Activated naive CD8-positive, alpha-beta T cell (primary cell): ENCODE data around the gene ANKRD13B.

ENCODE experiments used
- H3K27ac Mint-ChIP-seq: one replicate; pipeline ENCODE4 v1.8.0; 2021; ENCODE audit warnings: mixed read lengths
- H3K27me3 Mint-ChIP-seq: one replicate; pipeline ENCODE4 v1.8.0; 2021; ENCODE audit warnings: mixed read lengths
- H3K36me3 Mint-ChIP-seq: one replicate; pipeline ENCODE4 v1.8.0; 2021; ENCODE audit warnings: mixed read lengths
- H3K4me1 Mint-ChIP-seq: one replicate; pipeline ENCODE4 v1.8.0; 2021; ENCODE audit warnings: low read depth, mixed read lengths
- H3K4me3 Mint-ChIP-seq: one replicate; pipeline ENCODE4 v1.8.0; 2021; ENCODE audit warnings: mild to moderate bottlenecking, mixed read lengths
- H3K9me3 Mint-ChIP-seq: one replicate; pipeline ENCODE4 v1.8.0; 2021; ENCODE audit warnings: low read depth, mixed read lengths

ANKRD13B gene

DNA sequence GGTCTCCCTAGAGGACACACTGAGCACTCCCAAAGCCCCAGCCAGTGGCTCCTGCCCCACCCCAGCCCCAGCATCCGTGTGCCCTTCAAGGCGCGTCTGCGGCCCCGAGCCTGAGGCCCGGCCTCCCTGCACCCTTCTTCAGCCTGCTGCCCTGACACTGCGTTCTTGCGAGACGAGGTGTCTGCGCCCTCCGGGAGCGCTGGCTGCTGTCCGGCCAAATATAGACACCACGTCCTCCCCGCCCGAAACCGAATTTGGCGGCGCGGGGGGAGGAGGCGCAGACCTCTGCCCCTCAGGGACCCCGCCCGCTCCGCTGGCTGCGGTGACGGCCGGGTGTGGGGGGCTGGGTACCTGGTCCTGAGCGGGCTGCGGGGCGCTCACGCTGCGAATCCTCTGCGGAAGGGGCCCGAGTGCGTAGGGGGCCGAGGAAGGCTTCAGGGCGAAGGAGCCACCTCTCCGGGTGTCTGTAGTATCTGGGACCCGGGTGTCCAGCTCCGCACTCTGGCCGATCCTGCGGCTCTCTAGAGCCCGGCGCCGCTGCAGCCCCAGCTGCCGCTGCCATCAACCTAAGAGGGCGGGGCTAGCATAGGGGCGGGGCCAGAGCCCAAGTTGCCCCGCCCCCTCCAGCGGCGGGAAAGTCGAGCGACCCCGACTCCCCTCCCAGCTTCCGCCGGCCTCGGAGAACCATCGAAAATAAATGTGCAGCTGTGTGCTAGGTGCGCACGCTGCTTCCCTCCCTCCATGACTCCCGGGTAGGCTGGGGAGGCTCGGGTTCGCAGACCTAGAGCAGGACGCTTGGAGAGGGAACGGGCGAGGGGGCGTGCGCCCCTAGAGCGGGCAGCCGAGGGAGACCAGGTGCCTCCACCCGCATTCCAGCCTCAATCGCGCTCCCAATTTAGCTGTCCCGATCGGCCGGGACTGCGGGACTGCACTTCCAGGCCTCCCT, 29.7 kb downstream of the ANKRD13B start, which contains the start of gene CORO6:
CORO6 (minus strand) TSS at position 576 of the 946 bp plus-strand sequence. CDS start 1,491 bp downstream, outside the sequence.
- Mint-ChIP-seq H3K27ac (peak within 1 kb of the TSS; percentile 92), H3K27me3 (no peaks in the 10 kb centered on the region), H3K4me1 (peaks cover 44% of the 10 kb centered on the region), H3K36me3 (no peaks in the 10 kb centered on the region), H3K9me3 (no peaks in the 10 kb centered on the region), H3K4me3 (peak within 1 kb of the TSS; percentile 82)

DNA sequence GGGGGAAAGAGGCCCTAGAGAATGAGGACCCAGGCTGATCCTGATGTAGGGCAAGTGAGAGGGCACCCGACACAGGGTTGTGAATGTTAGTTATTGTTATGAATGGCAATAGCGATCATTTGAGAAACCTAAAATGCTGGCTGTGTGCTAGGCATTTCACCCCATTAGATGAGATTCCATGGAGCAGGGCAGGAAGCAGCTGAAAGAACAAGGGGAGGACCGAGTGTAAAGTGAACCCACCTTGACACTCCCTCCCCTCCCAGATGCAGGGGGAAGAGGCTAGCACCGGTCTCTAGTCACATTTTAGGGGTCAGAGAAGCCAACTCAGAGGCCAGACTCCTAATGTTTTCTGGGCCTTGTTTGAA, 30.3 kb downstream of the ANKRD13B start:
- Mint-ChIP-seq H3K9me3 (no peaks in the 10 kb centered on the region), H3K27me3 (no peaks in the 10 kb centered on the region), H3K4me3 (peak overlapping the region; percentile 82), H3K36me3 (no peaks in the 10 kb centered on the region), H3K4me1 (peaks cover 46% of the 10 kb centered on the region), H3K27ac (peak overlapping the region; percentile 92)

DNA sequence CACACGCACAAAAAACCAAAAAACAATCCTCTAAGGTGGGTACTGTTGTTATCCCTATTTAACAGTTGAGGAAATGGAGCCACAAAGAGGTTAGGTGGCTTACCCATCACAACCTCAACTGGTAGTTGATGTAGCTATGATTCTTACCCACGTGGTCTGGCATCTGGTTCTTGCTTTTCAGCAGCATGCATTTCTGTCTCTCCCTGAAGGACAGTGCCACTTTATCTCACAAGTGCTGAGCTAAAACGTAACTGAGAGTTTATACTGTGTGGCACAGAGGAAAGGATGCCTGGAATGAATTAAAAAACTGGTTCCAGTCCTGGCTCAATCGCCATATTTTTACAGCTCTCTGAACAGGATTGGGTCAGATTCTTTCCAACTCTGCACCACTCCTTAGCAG, 31.7 kb downstream of the ANKRD13B start:
- Mint-ChIP-seq H3K4me3 (peak overlapping the region; percentile 82), H3K27ac (peak overlapping the region; percentile 92), H3K4me1 (peaks cover 59% of the 10 kb centered on the region), H3K9me3 (no peaks in the 10 kb centered on the region), H3K27me3 (no peaks in the 10 kb centered on the region), H3K36me3 (no peaks in the 10 kb centered on the region)

DNA sequence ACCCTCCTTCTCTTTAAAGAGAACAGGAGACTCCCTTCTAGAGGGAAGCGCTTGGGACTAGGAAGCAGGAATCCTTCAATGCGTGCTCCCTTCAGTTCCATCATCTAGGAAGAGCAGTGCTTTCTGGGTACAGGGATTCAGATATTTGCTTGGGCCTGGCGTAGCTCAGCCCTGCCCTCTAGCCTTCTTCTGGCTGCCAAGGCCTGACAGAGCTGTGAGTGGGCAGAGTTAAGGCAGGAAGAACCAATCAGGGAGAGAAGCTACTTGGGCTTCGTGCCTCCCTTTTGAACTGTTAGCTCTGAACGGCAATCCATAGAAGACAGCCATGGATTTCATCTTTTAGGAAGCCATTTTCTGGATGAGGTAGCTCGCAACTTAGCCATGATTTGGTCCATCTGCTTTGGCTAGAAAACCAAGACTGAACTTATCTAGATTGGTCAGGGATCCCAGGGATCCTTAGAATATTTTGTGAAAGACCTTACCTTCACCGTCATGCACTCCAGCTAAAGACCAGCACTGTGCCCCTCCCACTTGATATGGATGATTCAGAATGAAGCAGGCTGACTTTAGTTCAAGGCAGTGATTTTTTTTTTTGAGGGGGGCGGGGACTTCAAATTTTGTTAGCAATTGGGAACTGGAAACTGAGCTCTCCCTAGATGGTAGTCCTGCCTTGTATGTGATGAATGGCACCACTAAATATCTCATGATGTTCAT, 32.3 kb downstream of the ANKRD13B start:
- Mint-ChIP-seq H3K9me3 (no peaks in the 10 kb centered on the region), H3K4me3 (no peak overlapping the region), H3K27me3 (no peaks in the 10 kb centered on the region), H3K36me3 (no peaks in the 10 kb centered on the region), H3K4me1 (peaks cover 63% of the 10 kb centered on the region), H3K27ac (peak overlapping the region; percentile 92)

DNA sequence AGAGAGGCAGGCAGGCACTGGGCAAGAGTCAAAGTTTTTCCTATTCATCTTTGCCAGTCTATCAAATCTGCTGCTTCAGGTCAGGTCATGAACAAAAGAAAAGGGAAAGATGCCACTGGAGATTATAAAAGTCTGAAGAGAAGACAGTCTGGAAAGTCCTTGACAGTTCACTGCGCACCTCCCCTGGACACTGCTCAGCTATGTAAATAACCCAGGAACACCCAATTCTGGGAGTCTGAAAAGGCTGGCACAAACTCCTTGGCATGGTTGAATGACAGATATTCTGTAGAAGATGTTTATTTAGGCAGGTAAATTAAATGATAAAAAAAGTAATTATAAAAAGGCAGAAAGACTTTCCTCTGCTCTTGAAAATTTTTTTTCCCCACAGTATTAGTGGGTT, 35.0 kb downstream of the ANKRD13B start:
- H3K36me3 Mint-ChIP-seq: no peaks in the 10 kb centered on the region
- peaks cover 58% of the 10 kb centered on the region for H3K4me1 Mint-ChIP-seq
- no peaks in the 10 kb centered on the region for H3K9me3 Mint-ChIP-seq
- peak overlapping the region; percentile 84 for H3K27ac Mint-ChIP-seq
- no peak overlapping the region for H3K4me3 Mint-ChIP-seq
- H3K27me3 Mint-ChIP-seq: no peaks in the 10 kb centered on the region

DNA sequence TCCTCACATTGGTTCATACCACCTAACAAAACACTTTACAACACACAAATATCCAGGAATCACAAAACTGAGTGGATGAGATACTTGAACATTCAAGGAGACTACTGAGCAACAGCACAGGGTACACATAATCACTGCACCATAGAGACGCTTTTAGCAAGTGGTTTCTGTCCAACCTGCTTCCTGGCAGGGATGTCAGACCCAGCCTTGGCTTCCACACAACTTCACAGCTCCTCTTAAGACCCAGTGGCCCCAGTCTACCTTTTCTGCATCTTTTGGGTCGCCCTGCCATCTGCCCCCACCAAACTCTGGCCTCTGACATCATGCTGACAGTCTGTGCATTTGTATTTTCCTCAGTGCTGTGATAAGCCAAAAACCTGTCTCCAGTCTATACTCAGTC, 35.7 kb downstream of the ANKRD13B start:
- H3K4me3 Mint-ChIP-seq: no peak overlapping the region
- no peaks in the 10 kb centered on the region for H3K9me3 Mint-ChIP-seq
- no peaks in the 10 kb centered on the region for H3K27me3 Mint-ChIP-seq
- peaks cover 54% of the 10 kb centered on the region for H3K4me1 Mint-ChIP-seq
- peak overlapping the region; percentile 69 for H3K27ac Mint-ChIP-seq
- no peaks in the 10 kb centered on the region for H3K36me3 Mint-ChIP-seq

DNA sequence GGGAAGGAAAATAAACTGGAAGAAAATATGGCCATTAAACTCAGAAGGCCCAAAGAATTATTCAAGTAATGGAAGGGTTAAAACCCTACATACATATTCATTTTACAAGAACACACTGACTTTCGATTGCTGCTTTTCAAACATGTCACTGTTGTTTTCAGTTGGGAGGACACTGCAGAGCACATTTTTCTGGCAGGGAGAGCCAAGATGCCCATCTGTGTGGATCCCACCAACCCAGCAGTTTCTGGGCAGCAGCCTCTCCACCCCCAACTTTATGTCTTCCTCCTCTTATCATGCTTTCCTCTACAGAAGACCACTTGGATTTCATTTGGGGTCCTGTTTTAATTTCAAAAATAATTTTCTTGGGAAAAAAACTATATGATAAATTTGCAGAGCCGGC, 36.9 kb downstream of the ANKRD13B start:
- peaks cover 47% of the 10 kb centered on the region for H3K4me1 Mint-ChIP-seq
- H3K27ac Mint-ChIP-seq: peak overlapping the region; percentile 69
- no peaks in the 10 kb centered on the region for H3K9me3 Mint-ChIP-seq
- no peak overlapping the region for H3K4me3 Mint-ChIP-seq
- no peaks in the 10 kb centered on the region for H3K36me3 Mint-ChIP-seq
- no peaks in the 10 kb centered on the region for H3K27me3 Mint-ChIP-seq

DNA sequence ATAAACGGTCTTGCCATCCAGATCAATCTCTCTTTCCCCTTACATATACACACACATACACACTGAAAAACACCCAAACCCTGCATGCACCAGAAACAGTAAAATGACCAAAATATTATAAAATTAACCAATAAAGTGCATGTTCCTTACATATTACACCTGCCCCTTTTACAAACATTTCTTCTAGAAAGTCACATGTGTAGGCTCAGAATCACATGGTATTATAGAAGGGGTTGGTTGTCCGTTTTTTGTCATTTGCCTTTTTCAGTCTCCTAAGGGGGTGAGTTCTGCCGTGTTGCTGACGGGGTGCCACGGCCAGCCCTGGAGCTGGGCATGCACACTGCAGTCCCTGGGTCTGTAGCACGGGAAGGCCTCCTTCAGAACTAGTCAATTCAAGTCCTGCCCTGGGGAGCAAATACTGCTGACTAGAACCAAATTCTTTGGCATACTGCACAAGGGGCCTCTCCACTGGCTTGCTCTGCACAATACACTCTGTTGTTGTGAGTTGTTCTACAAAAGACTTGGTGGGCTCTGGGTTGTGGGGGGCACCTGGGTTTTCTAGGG, 37.8 kb downstream of the ANKRD13B start:
- H3K27ac Mint-ChIP-seq: peak overlapping the region; percentile 69
- H3K36me3 Mint-ChIP-seq: no peaks in the 10 kb centered on the region
- no peaks in the 10 kb centered on the region for H3K27me3 Mint-ChIP-seq
- H3K9me3 Mint-ChIP-seq: no peaks in the 10 kb centered on the region
- peaks cover 38% of the 10 kb centered on the region for H3K4me1 Mint-ChIP-seq
- H3K4me3 Mint-ChIP-seq: no peak overlapping the region

DNA sequence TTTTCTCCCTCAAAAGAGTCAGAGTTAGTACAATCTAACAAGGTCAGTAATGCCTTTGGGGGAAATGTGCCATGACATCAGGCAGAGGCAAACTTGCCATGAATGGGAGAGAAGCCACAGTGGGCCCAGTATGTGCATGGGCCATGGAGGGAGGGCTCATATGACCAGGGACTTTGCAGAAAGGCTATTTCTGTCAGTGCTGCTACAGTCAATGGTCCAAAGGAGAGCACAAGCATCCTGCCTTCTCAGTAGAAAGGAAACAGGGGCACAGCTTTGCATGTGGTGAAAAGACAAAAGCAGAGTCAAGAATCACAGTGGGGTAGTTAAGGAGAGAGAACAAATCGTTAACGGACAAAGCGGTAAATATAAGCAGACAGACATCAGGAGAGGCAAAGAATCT, 41.0 kb downstream of the ANKRD13B start:
- Mint-ChIP-seq H3K9me3 (no peaks in the 10 kb centered on the region), H3K27ac (peak overlapping the region; percentile 92), H3K4me1 (peaks cover 21% of the 10 kb centered on the region), H3K4me3 (no peak overlapping the region), H3K27me3 (no peaks in the 10 kb centered on the region), H3K36me3 (peaks cover 3% of the 10 kb centered on the region)

DNA sequence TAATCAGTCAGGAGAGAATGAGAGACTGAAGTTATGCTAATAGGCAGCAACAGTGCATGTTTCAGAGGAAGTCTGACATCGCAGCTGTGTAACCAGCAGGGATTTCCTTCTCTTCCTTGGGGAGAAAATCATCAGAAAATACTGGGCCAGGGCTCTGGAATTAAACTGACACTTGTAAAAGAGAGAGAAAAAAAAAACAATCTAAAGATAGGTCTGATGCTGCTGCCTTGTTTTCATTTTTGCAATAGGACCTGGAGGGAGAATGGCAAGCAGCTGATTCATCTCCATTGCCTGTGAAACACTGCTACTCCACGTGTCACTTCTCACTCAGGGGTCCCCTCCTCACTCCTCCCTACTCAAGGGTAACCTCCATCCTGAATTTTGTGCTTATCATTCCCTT, 47.5 kb downstream of the ANKRD13B start:
- H3K27me3 Mint-ChIP-seq: no peaks in the 10 kb centered on the region
- peak overlapping the region; percentile 92 for H3K27ac Mint-ChIP-seq
- no peak overlapping the region for H3K4me3 Mint-ChIP-seq
- H3K4me1 Mint-ChIP-seq: peaks cover 26% of the 10 kb centered on the region
- peaks cover 10% of the 10 kb centered on the region for H3K36me3 Mint-ChIP-seq
- no peaks in the 10 kb centered on the region for H3K9me3 Mint-ChIP-seq

DNA sequence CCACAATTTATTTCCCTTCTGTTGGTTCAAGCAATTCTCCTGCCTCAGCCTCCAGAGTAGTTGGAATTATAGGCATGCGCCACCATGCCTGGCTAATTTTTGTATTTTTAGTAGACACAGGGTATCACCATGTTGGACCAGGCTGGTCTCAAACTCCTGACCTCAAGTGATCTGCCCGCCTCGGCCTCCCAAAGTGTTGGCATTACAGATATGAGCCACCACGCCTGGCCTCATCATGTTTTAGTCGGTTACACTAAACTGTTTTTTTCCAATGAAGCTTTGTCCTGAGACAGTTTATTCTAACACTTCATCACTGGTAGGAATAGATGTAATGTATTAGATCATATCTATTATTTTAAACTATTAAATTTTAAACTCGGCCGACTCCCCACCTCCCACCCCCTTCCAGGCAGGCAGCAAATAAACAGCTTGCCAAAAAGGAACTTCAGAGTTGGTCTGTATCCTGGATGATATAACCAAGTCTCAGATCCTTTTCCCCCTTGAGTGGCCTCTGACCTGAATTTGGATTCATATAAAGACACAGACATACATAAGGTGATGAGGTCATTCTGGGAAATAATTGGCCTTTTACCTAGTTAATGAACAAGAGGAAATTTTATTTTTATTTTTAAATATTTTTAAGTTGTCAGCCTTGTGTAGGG, 48.2 kb downstream of the ANKRD13B start:
- H3K36me3 Mint-ChIP-seq: peaks cover 10% of the 10 kb centered on the region
- H3K9me3 Mint-ChIP-seq: no peaks in the 10 kb centered on the region
- H3K4me1 Mint-ChIP-seq: peaks cover 28% of the 10 kb centered on the region
- no peak overlapping the region for H3K4me3 Mint-ChIP-seq
- H3K27ac Mint-ChIP-seq: peak overlapping the region; percentile 92
- H3K27me3 Mint-ChIP-seq: no peaks in the 10 kb centered on the region

DNA sequence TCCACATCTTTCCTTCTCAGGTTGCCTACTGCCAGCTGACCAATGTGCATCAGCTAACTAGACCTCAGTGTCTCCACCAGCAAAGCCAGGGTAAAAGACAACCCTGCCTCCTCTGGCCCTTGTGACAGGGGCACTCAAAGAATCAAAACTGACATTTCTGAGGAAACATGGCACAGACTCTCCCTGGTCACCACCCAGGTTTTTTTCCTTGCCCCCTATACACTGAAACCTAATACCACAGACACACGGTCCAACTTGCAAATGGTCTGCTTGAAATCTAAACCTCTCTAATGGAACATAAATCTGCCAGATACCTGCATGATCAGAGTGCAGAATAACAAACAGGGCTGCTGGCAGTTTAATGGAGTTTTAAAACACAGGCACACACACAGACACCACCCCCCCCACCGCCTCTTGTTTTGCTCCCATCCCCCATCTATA, 49.3 kb downstream of the ANKRD13B start:
- no peaks in the 10 kb centered on the region for H3K27me3 Mint-ChIP-seq
- no peaks in the 10 kb centered on the region for H3K9me3 Mint-ChIP-seq
- H3K36me3 Mint-ChIP-seq: peaks cover 7% of the 10 kb centered on the region
- peak overlapping the region; percentile 70 for H3K27ac Mint-ChIP-seq
- peaks cover 28% of the 10 kb centered on the region for H3K4me1 Mint-ChIP-seq
- H3K4me3 Mint-ChIP-seq: no peak overlapping the region

DNA sequence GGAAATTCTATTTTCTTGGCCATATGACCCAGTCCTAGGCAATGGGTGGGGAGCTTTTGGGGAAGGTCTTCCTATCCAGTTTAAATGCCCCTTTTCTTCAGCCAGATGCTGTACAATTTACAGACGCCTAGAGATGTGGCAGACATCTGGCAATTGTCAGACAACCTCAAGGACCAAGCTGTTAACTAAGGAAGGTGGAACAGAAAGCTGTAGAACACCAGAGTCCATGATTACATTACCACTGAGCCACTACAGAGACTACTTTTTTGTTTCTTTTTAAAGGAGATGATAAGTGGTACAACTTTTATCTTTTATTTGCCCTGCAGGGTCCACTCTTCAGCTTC, 50.9 kb downstream of the ANKRD13B start:
- no peaks in the 10 kb centered on the region for H3K9me3 Mint-ChIP-seq
- peak overlapping the region; percentile 75 for H3K27ac Mint-ChIP-seq
- H3K36me3 Mint-ChIP-seq: peaks cover 7% of the 10 kb centered on the region

DNA sequence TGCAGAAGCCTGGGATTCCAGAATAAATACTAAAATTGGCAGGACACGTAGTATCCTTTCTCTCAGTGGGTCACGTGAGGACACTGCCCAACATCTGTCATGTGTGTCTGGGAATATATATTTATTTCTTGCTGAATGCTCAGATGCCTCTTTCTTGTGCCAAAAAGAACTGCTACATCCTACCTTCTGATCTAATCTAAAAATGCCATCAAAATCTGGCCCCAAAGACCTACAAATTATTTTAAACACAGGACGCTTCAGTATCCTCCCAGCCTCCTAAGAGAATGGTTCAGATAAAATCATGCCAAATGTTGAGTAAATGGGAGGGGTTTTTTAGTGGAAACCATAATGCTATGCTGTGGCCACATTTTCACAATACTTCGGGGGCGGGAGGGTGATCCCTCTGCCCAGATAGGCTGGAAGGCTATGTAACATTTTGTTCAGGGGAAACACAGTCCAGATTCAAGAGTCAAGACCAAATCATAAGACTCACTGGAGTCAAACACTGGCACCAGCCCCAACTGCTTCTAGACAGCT, 52.7 kb downstream of the ANKRD13B start:
- no peaks in the 10 kb centered on the region for H3K9me3 Mint-ChIP-seq
- no peaks in the 10 kb centered on the region for H3K27me3 Mint-ChIP-seq
- H3K36me3 Mint-ChIP-seq: peaks cover 7% of the 10 kb centered on the region
- no peak overlapping the region for H3K4me3 Mint-ChIP-seq
- H3K4me1 Mint-ChIP-seq: peaks cover 13% of the 10 kb centered on the region
- peak overlapping the region; percentile 68 for H3K27ac Mint-ChIP-seq

More for the DNA sequence above, 50.9 kb downstream of the ANKRD13B start:
- peaks cover 28% of the 10 kb centered on the region for H3K4me1 Mint-ChIP-seq
- no peaks in the 10 kb centered on the region for H3K27me3 Mint-ChIP-seq
- H3K4me3 Mint-ChIP-seq: no peak overlapping the region
